Measurements from ENCODE around the gene RIN3. TPM values are rescaled to one million over a fixed set of nuclear protein-coding genes. Genes with fewer than 3 reads are reported as not detected.

The RIN3 gene
- total and polyA plus RNA-seq, 10 of the 15 experiments (the other 5 are each of a cell fraction or from before 2014, with no cell fraction given): 0.91 to 23.3 (median 6.3) TPM

DNA sequence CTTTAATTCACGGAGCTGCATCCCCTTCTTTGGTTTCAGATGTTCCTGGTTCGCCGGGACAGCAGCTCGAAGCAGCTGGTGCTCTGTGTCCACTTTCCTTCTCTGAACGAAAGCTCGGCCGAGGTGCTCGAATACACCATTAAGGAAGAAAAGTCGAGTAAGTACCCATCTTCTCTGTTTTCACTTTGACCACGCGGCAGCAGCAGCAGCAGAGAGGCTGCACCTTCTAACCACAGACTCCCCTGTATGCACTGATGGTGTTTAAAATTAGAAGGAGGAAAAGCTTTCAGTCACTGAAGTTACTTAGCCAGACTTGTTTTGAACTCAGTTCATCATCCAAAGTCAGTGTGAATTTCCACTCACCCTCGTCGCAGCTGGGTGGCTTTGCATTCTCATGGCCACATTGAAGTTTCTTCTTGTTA, 63.8 kb downstream of the RIN3 start (continued):
- TF ChIP-seq MTA3 (IDR thresholded peaks at IDR 0.05; ENCODE audit: borderline replicate concordance, low read length): no peak; the same call in 1 of the 2 replicates
- no peak for TF ChIP-seq SMAD1 (IDR thresholded peaks at IDR 0.05; ENCODE audit: low read depth, partially characterized antibody)
- TF ChIP-seq ETV6 (conservative IDR thresholded peaks at IDR 0.05 in 1 of 2, IDR thresholded peaks at IDR 0.05 in 1 of 2; ENCODE audit: borderline replicate concordance in 1 of 2, low read depth in 1 of 2): peak in 1 of 2 experiments; percentile 37; a peak in 1 of 4 replicates
- TF ChIP-seq SIX5 (IDR thresholded peaks at IDR 0.05; ENCODE audit: low read depth, low read length, severe bottlenecking): no peak
- peak; percentile 32; the same call in 1 of the 2 replicates for TF ChIP-seq JUNB (IDR thresholded peaks at IDR 0.05)
- TF ChIP-seq CHD4 (IDR thresholded peaks at IDR 0.05): no peak
- TF ChIP-seq EZH2 (IDR thresholded peaks at IDR 0.05; ENCODE audit: borderline replicate concordance, control insufficient read depth, low read depth, low read length): no peak
- TF ChIP-seq, protein P1, sequence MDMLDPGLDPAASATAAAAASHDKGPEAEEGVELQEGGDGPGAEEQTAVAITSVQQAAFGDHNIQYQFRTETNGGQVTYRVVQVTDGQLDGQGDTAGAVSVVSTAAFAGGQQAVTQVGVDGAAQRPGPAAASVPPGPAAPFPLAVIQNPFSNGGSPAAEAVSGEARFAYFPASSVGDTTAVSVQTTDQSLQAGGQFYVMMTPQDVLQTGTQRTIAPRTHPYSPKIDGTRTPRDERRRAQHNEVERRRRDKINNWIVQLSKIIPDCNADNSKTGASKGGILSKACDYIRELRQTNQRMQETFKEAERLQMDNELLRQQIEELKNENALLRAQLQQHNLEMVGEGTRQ (IDR thresholded peaks at IDR 0.05; ENCODE audit: borderline replicate concordance, low read depth, low read length): no peak
- no peak for TF ChIP-seq SRF (IDR thresholded peaks at IDR 0.05; ENCODE audit: low read depth in 2 of 2, low read length in 2 of 2)
- TF ChIP-seq, protein P2, sequence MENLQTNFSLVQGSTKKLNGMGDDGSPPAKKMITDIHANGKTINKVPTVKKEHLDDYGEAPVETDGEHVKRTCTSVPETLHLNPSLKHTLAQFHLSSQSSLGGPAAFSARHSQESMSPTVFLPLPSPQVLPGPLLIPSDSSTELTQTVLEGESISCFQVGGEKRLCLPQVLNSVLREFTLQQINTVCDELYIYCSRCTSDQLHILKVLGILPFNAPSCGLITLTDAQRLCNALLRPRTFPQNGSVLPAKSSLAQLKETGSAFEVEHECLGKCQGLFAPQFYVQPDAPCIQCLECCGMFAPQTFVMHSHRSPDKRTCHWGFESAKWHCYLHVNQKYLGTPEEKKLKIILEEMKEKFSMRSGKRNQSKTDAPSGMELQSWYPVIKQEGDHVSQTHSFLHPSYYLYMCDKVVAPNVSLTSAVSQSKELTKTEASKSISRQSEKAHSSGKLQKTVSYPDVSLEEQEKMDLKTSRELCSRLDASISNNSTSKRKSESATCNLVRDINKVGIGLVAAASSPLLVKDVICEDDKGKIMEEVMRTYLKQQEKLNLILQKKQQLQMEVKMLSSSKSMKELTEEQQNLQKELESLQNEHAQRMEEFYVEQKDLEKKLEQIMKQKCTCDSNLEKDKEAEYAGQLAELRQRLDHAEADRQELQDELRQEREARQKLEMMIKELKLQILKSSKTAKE (IDR thresholded peaks at IDR 0.05; ENCODE audit: low read depth, poor library complexity, severe bottlenecking): peak; percentile 87
- no peak for TF ChIP-seq BMI1 (IDR thresholded peaks at IDR 0.05; ENCODE audit: borderline replicate concordance)
- no peak for TF ChIP-seq TBL1XR1 (IDR thresholded peaks at IDR 0.05; ENCODE audit: low read depth, low read length)
- TF ChIP-seq RB1 (IDR thresholded peaks at IDR 0.05; ENCODE audit: borderline replicate concordance): no peak
- TF ChIP-seq MXI1 (IDR thresholded peaks at IDR 0.05; ENCODE audit: low read depth, low read length): no peak
- TF ChIP-seq TCF7 (IDR thresholded peaks at IDR 0.05; ENCODE audit: borderline replicate concordance): no peak
- no peak for TF ChIP-seq NR2C2 (IDR thresholded peaks at IDR 0.05; ENCODE audit: borderline replicate concordance, control insufficient read depth, insufficient read length, low read depth)
- no peak for TF ChIP-seq CBX3 (IDR thresholded peaks at IDR 0.05; ENCODE audit: borderline replicate concordance, low read depth)
- TF ChIP-seq ESRRA (IDR thresholded peaks at IDR 0.05; ENCODE audit: low read length): no peak
- no peak for TF ChIP-seq NFYA (IDR thresholded peaks at IDR 0.05; ENCODE audit: borderline replicate concordance, low read depth, low read length)
- peak; percentile 83 to 86 for TF ChIP-seq IKZF2 (IDR thresholded peaks at IDR 0.05)
- TF ChIP-seq CHD2 (IDR thresholded peaks at IDR 0.05; ENCODE audit: borderline replicate concordance, low read depth, low read length): 0 out of 2 replicates have a peak, but pooled peaks have one; percentile 5
- TF ChIP-seq EED (IDR thresholded peaks at IDR 0.05; ENCODE audit: low read depth): peak; percentile 44; the same call in 1 of the 2 replicates
- TF ChIP-seq, protein P3, sequence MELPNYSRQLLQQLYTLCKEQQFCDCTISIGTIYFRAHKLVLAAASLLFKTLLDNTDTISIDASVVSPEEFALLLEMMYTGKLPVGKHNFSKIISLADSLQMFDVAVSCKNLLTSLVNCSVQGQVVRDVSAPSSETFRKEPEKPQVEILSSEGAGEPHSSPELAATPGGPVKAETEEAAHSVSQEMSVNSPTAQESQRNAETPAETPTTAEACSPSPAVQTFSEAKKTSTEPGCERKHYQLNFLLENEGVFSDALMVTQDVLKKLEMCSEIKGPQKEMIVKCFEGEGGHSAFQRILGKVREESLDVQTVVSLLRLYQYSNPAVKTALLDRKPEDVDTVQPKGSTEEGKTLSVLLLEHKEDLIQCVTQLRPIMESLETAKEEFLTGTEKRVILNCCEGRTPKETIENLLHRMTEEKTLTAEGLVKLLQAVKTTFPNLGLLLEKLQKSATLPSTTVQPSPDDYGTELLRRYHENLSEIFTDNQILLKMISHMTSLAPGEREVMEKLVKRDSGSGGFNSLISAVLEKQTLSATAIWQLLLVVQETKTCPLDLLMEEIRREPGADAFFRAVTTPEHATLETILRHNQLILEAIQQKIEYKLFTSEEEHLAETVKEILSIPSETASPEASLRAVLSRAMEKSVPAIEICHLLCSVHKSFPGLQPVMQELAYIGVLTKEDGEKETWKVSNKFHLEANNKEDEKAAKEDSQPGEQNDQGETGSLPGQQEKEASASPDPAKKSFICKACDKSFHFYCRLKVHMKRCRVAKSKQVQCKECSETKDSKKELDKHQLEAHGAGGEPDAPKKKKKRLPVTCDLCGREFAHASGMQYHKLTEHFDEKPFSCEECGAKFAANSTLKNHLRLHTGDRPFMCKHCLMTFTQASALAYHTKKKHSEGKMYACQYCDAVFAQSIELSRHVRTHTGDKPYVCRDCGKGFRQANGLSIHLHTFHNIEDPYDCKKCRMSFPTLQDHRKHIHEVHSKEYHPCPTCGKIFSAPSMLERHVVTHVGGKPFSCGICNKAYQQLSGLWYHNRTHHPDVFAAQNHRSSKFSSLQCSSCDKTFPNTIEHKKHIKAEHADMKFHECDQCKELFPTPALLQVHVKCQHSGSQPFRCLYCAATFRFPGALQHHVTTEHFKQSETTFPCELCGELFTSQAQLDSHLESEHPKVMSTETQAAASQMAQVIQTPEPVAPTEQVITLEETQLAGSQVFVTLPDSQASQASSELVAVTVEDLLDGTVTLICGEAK (IDR thresholded peaks at IDR 0.05; ENCODE audit: borderline replicate concordance): no peak
- TF ChIP-seq SREBF1 (IDR thresholded peaks at IDR 0.05; ENCODE audit: low read length): no peak
- TF ChIP-seq SMARCA5 (IDR thresholded peaks at IDR 0.05): peak; percentile 60; the same call in 1 of the 2 replicates
- TF ChIP-seq SIN3A (IDR thresholded peaks at IDR 0.05; ENCODE audit: low read depth, low read length): peak; percentile 30; the same call in 1 of the 2 replicates
